NCI-H460 (cell line): Measurements from ENCODE around the gene DOCK6. TPM values are rescaled to one million over a fixed set of nuclear protein-coding genes. Genes with fewer than 3 reads are reported as not detected.
"Not testable (repeated sequence)": the region's sequence is repeated elsewhere in the genome, so short reads cannot be mapped to it uniquely, and the experiment has no call there.

Experiments used
- DNase-seq: peaks from one replicate; pipeline ENCODE4 v3.0.0-alpha.2; 2016; ENCODE audit warnings: low read depth; ENCODE audit errors: extremely low read depth
- total RNA-seq: library from RNA; depleted of rRNA; stranded (reverse); fragments of >200 nt; shearing (Covaris generic); gene quantifications from 2 replicates; pipeline ENCODE4 v1.2.3, GENCODE V29; 2014

The DOCK6 gene
- total RNA-seq, 1 experiment from 2014 or later: 15.1 TPM

GRCh38 chr19:11198175-11198534, 64.2 kb downstream of the DOCK6 start:
- DNase-seq: no peak

- peak; percentile 61 for DNase-seq
Observed at GRCh38 chr19:11197291-11198174, 64.8 kb downstream of the DOCK6 start, which contains the start of gene KANK2. TSS of gene KANK2 (minus strand) at chr19:11197545. CDS start at chr19:11194511, 3,034 bp downstream.

GRCh38 chr19:11196406-11197287, 65.7 kb downstream of the DOCK6 start:
- no peak for DNase-seq

- no peak for DNase-seq
Observed at GRCh38 chr19:11195681-11196080, 66.6 kb downstream of the DOCK6 start.

GRCh38 chr19:11194656-11195558, 67.4 kb downstream of the DOCK6 start:
- no peak for DNase-seq

GRCh38 chr19:11194173-11194572, 68.2 kb downstream of the DOCK6 start:
- no peak for DNase-seq

GRCh38 chr19:11192957-11193939, 69.1 kb downstream of the DOCK6 start:
- DNase-seq: no peak

- DNase-seq: no peak
Observed at GRCh38 chr19:11191934-11192333, 70.4 kb downstream of the DOCK6 start.

GRCh38 chr19:11191273-11191755, 71.0 kb downstream of the DOCK6 start:
- no peak for DNase-seq

GRCh38 chr19:11190501-11190900, 71.8 kb downstream of the DOCK6 start:
- no peak for DNase-seq

- DNase-seq: no peak
Observed at GRCh38 chr19:11187441-11187840, 74.9 kb downstream of the DOCK6 start.

- no peak for DNase-seq
Observed at GRCh38 chr19:11182994-11183393, 79.3 kb downstream of the DOCK6 start.

GRCh38 chr19:11181488-11181887, 80.8 kb downstream of the DOCK6 start:
- DNase-seq: no peak

- not testable (repeated sequence) for DNase-seq
Observed at GRCh38 chr19:11180975-11181374, 81.3 kb downstream of the DOCK6 start.

- DNase-seq: no peak
Observed at GRCh38 chr19:11180346-11180745, 82.0 kb downstream of the DOCK6 start.

GRCh38 chr19:11179716-11180297, 82.5 kb downstream of the DOCK6 start:
- DNase-seq: no peak

GRCh38 chr19:11179145-11179465, 83.2 kb downstream of the DOCK6 start:
- not testable (repeated sequence) for DNase-seq

GRCh38 chr19:11177592-11177991, 84.7 kb downstream of the DOCK6 start:
- DNase-seq: no peak
